NCI-H446 treated with DMSO at 0.1 percent for 48 hours (cell line): ENCODE data around the gene WTAP.
"Not testable (repeated sequence)": the region's sequence is repeated elsewhere in the genome, so short reads cannot be mapped to it uniquely, and the experiment has no call there.

Source experiments
- DNase-seq: peaks from one replicate; lab custom pipeline; 2025; lab: John Stamatoyannopoulos, UW

WTAP gene

GRCh38 chr6:159762681-159763293 is 35.5 kb downstream of the WTAP start:
- DNase-seq, result no peak

GRCh38 chr6:159766906-159767305 is 39.6 kb downstream of the WTAP start:
- DNase-seq, result no peak

GRCh38 chr6:159769470-159769869 is 42.2 kb downstream of the WTAP start:
- DNase-seq, result no peak

GRCh38 chr6:159772196-159772595 is 44.9 kb downstream of the WTAP start:
- no peak for DNase-seq

GRCh38 chr6:159777240-159777904 is 50.1 kb downstream of the WTAP start:
- no peak for DNase-seq

- DNase-seq, result no peak
These were observed 50.8 kb downstream of the WTAP start for GRCh38 chr6:159778131-159778530.

- DNase-seq, result no peak
These were observed 51.3 kb downstream of the WTAP start for GRCh38 chr6:159778542-159779103.

- no peak for DNase-seq
These were observed 61.0 kb downstream of the WTAP start for GRCh38 chr6:159788276-159788675.

GRCh38 chr6:159788753-159789376 is 61.6 kb downstream of the WTAP start:
- DNase-seq, result no peak

GRCh38 chr6:159789377-159790148 is 62.3 kb downstream of the WTAP start, which contains the start of gene TCP1:
TCP1 (minus strand) TSS chr6:159789602; CDS start chr6:159789468, 134 bp downstream.
- DNase-seq, result peak; percentile 96

- DNase-seq, result peak; percentile 94
These were observed 63.0 kb downstream of the WTAP start, which contains the start of gene MRPL18 for GRCh38 chr6:159790149-159790955. MRPL18 (plus strand) TSS chr6:159790467; CDS start chr6:159790588, 121 bp downstream.

- no peak for DNase-seq
These were observed 63.8 kb downstream of the WTAP start for GRCh38 chr6:159790956-159791598.

- not testable (repeated sequence) for DNase-seq
These were observed 67.7 kb downstream of the WTAP start for GRCh38 chr6:159794976-159795375.

- no peak for DNase-seq
These were observed 70.2 kb downstream of the WTAP start for GRCh38 chr6:159797554-159797953.

- no peak for DNase-seq
These were observed 73.0 kb downstream of the WTAP start, which contains the start of gene PNLDC1 for GRCh38 chr6:159800141-159800865. PNLDC1 (plus strand) TSS chr6:159800276; CDS start chr6:159800308, 32 bp downstream.

GRCh38 chr6:159801935-159802334 is 74.6 kb downstream of the WTAP start:
- DNase-seq, result no peak

- no peak for DNase-seq
These were observed 77.2 kb downstream of the WTAP start for GRCh38 chr6:159804504-159804903.

GRCh38 chr6:159805440-159806020 is 78.2 kb downstream of the WTAP start:
- no peak for DNase-seq
